SIG-M5 (cell line): ENCODE data around the gene PTCD1.

Source experiments
- DNase-seq: peaks from one replicate; lab custom pipeline; 2025; lab: John Stamatoyannopoulos, UW

Gene PTCD1

GRCh38 chr7:99368750-99369389 lies 69.7 kb downstream of the PTCD1 start:
- no peak for DNase-seq
